Activated CD8-positive, alpha-beta T cell treated with anti-CD3 and anti-CD28 coated beads, Interleukin-2, amount 10 ng/mL, durations not matched to agents 7 days and 5 days (primary cell): ENCODE results near the gene FKBP5. TPM values are rescaled to one million over a fixed set of nuclear protein-coding genes. Genes with fewer than 3 reads are reported as not detected.
A peak's percentile ranks its signal among the peaks of the same experiment; 100 is the strongest.
"Not testable (repeated sequence)": the region's sequence is repeated elsewhere in the genome, so short reads cannot be mapped to it uniquely, and the experiment has no call there.

Source experiments
- ATAC-seq: fragments of 150-1000 bp; cut with Tn5 transposase; one replicate; pipeline ENCODE4 v1.10.0; 2021; ENCODE audit warnings: moderate library complexity
- CTCF ChIA-PET: fragments of 350-600 bp; sonication (Branson Sonifier 250); formaldehyde crosslinking; loops from one replicate; lab custom pipeline; 2021; ENCODE audit warnings: antibody characterized with exemption; lab: Charles Lee
- POLR2A ChIA-PET: fragments of 350-600 bp; sonication (Branson Sonifier 250); formaldehyde crosslinking; loops from one replicate; lab custom pipeline; 2021; ENCODE audit warnings: antibody characterized with exemption; lab: Charles Lee
- DNase-seq: peaks from one replicate; pipeline ENCODE4 v3.0.0-alpha.2; 2020
- H3K27ac Mint-ChIP-seq: one replicate; pipeline ENCODE4 v1.8.0; 2021; ENCODE audit warnings: mild to moderate bottlenecking, mixed read lengths
- H3K27me3 Mint-ChIP-seq: one replicate; pipeline ENCODE4 v1.8.0; 2021; ENCODE audit warnings: low read depth, mixed read lengths
- H3K36me3 Mint-ChIP-seq: one replicate; pipeline ENCODE4 v1.8.0; 2021; ENCODE audit warnings: low read depth, mixed read lengths
- H3K4me1 Mint-ChIP-seq: one replicate; pipeline ENCODE4 v1.8.0; 2021; ENCODE audit warnings: low read depth, mixed read lengths
- H3K4me3 Mint-ChIP-seq: one replicate; pipeline ENCODE4 v1.8.0; 2021; ENCODE audit warnings: mild to moderate bottlenecking, mixed read lengths
- H3K9me3 Mint-ChIP-seq: one replicate; pipeline ENCODE4 v1.8.0; 2022; ENCODE audit warnings: mixed read lengths; ENCODE audit not compliant: insufficient read depth
- total RNA-seq, 2 experiments: library from RNA; stranded (reverse); gene quantifications; one replicate each; pipeline ENCODE4 v1.2.3, GENCODE V29; 2021

The FKBP5 gene
- total RNA-seq, 2 experiments from 2014 or later: 78.7 to 79.5 TPM

- H3K4me3 Mint-ChIP-seq, H3K27ac Mint-ChIP-seq, H3K9me3 Mint-ChIP-seq, POLR2A ChIA-PET, H3K27me3 Mint-ChIP-seq, ATAC-seq, DNase-seq: not testable (repeated sequence)
- Mint-ChIP-seq H3K36me3 (peaks cover 44% of the 10 kb centered on the region), H3K4me1 (peaks cover 70% of the 10 kb centered on the region)
- CTCF ChIA-PET: interaction anchor here (0.9 to 2.3 kb wide), 7 partner anchors 8 to 139 kb away, joined by 3 to 13 read pairs (median 5); no protein-coding TSS in a partner anchor
Measured at GRCh38 chr6:35598621-35599020, 90.1 kb downstream of the FKBP5 start.

- ATAC-seq (no peak), DNase-seq (no peak)
- peak overlapping the region; percentile 22 for H3K27ac Mint-ChIP-seq
- no peaks in the 10 kb centered on the region for H3K27me3 Mint-ChIP-seq
- CTCF ChIA-PET: interaction anchor here (1.0 to 3.6 kb wide), 4 partner anchors 74 to 141 kb away, joined by 3 to 14 read pairs (median 4); no protein-coding TSS in a partner anchor
- H3K4me3 Mint-ChIP-seq: no peak overlapping the region
- POLR2A ChIA-PET: no interaction called here
- H3K9me3 Mint-ChIP-seq: no peaks in the 10 kb centered on the region
- peaks cover 67% of the 10 kb centered on the region for H3K4me1 Mint-ChIP-seq
- H3K36me3 Mint-ChIP-seq: peaks cover 57% of the 10 kb centered on the region
Measured at GRCh38 chr6:35596448-35597442, 92.0 kb downstream of the FKBP5 start.

- Mint-ChIP-seq H3K4me3 (peak overlapping the region; percentile 9), H3K4me1 (peaks cover 63% of the 10 kb centered on the region), H3K9me3 (no peaks in the 10 kb centered on the region), H3K27me3 (no peaks in the 10 kb centered on the region), H3K36me3 (peaks cover 67% of the 10 kb centered on the region), H3K27ac (peak overlapping the region; percentile 74)
- POLR2A ChIA-PET: no interaction called here
- CTCF ChIA-PET: interaction anchor here (0.6 to 3.6 kb wide), 6 partner anchors 11 to 143 kb away, joined by 3 to 14 read pairs (median 4); no protein-coding TSS in a partner anchor
- DNase-seq: no peak
- no peak for ATAC-seq
Measured at GRCh38 chr6:35594503-35595186, 94.1 kb downstream of the FKBP5 start.

GRCh38 chr6:35592178-35592577 lies 96.5 kb downstream of the FKBP5 start:
- CTCF ChIA-PET: interaction anchor here (0.9 to 3.3 kb wide), 10 partner anchors 9 to 148 kb away, joined by 3 to 50 read pairs (median 11); partner anchors contain the start of gene ARMC12
- no peak for DNase-seq
- Mint-ChIP-seq H3K4me1 (peaks cover 55% of the 10 kb centered on the region), H3K36me3 (peaks cover 67% of the 10 kb centered on the region), H3K27me3 (no peaks in the 10 kb centered on the region), H3K27ac (no peak overlapping the region), H3K9me3 (no peaks in the 10 kb centered on the region), H3K4me3 (no peak overlapping the region)
- no peak for ATAC-seq
- POLR2A ChIA-PET: interaction anchor here (2.2 kb wide), 1 partner anchor 10 kb away, joined by 13 read pairs; no protein-coding TSS in a partner anchor

- Mint-ChIP-seq H3K4me1 (peaks cover 46% of the 10 kb centered on the region), H3K27ac (no peak overlapping the region), H3K36me3 (peaks cover 69% of the 10 kb centered on the region), H3K9me3 (no peaks in the 10 kb centered on the region), H3K4me3 (no peak overlapping the region), H3K27me3 (no peaks in the 10 kb centered on the region)
- DNase-seq (no peak), ATAC-seq (no peak)
- ChIA-PET POLR2A (interaction anchor here (1.1 to 2.2 kb wide), 2 partner anchors 11 to 26 kb away, joined by 3 to 13 read pairs; no protein-coding TSS in a partner anchor), CTCF (interaction anchor here (0.8 to 3.3 kb wide), 15 partner anchors 8 to 263 kb away, joined by 3 to 50 read pairs (median 4); partner anchors contain the start of gene ARMC12)
Measured at GRCh38 chr6:35590622-35591066, 98.1 kb downstream of the FKBP5 start.

GRCh38 chr6:35589904-35590303 lies 98.8 kb downstream of the FKBP5 start:
- Mint-ChIP-seq H3K27me3 (no peaks in the 10 kb centered on the region), H3K9me3 (no peaks in the 10 kb centered on the region), H3K4me3 (no peak overlapping the region), H3K27ac (peak overlapping the region; percentile 26), H3K4me1 (peaks cover 39% of the 10 kb centered on the region), H3K36me3 (peaks cover 64% of the 10 kb centered on the region)
- DNase-seq (no peak), ATAC-seq (no peak)
- ChIA-PET CTCF (interaction anchor here (0.8 to 3.3 kb wide), 6 partner anchors 12 to 147 kb away, joined by 3 to 50 read pairs (median 27); partner anchors contain the start of gene ARMC12), POLR2A (no interaction called here)

GRCh38 chr6:35589201-35589739 lies 99.4 kb downstream of the FKBP5 start:
- ChIA-PET CTCF (interaction anchor here (1.6 to 3.3 kb wide), 5 partner anchors 35 to 148 kb away, joined by 3 to 50 read pairs (median 27); partner anchors contain the start of gene ARMC12), POLR2A (no interaction called here)
- Mint-ChIP-seq H3K27me3 (no peaks in the 10 kb centered on the region), H3K27ac (peak overlapping the region; percentile 26), H3K9me3 (no peaks in the 10 kb centered on the region), H3K36me3 (peaks cover 59% of the 10 kb centered on the region), H3K4me1 (peaks cover 33% of the 10 kb centered on the region), H3K4me3 (no peak overlapping the region)
- DNase-seq (no peak), ATAC-seq (no peak)

- ChIA-PET CTCF (interaction anchor here (0.8 to 3.0 kb wide), 7 partner anchors 15 to 149 kb away, joined by 3 to 27 read pairs (median 3); partner anchors contain the start of gene ARMC12), POLR2A (interaction anchor here (0.6 kb wide), 1 partner anchor 859 kb away, joined by 4 read pairs; no protein-coding TSS in a partner anchor)
- no peak for DNase-seq
- Mint-ChIP-seq H3K36me3 (peaks cover 48% of the 10 kb centered on the region), H3K27ac (peak overlapping the region; percentile 41), H3K27me3 (no peaks in the 10 kb centered on the region), H3K4me3 (no peak overlapping the region), H3K4me1 (peaks cover 29% of the 10 kb centered on the region), H3K9me3 (no peaks in the 10 kb centered on the region)
- ATAC-seq: no peak
Measured at GRCh38 chr6:35587167-35587566, 101.5 kb downstream of the FKBP5 start.

GRCh38 chr6:35586542-35586941 lies 102.2 kb downstream of the FKBP5 start:
- H3K27ac Mint-ChIP-seq: peak overlapping the region; percentile 41
- DNase-seq (no peak), ATAC-seq (no peak)
- no peaks in the 10 kb centered on the region for H3K27me3 Mint-ChIP-seq
- no peaks in the 10 kb centered on the region for H3K9me3 Mint-ChIP-seq
- ChIA-PET POLR2A (no interaction called here), CTCF (interaction anchor here (0.8 to 3.0 kb wide), 5 partner anchors 16 to 150 kb away, joined by 3 to 27 read pairs (median 5); partner anchors contain the start of gene ARMC12)
- H3K36me3 Mint-ChIP-seq: peaks cover 47% of the 10 kb centered on the region
- peaks cover 29% of the 10 kb centered on the region for H3K4me1 Mint-ChIP-seq
- no peak overlapping the region for H3K4me3 Mint-ChIP-seq

- H3K36me3 Mint-ChIP-seq: peaks cover 46% of the 10 kb centered on the region
Measured at GRCh38 chr6:35585658-35586057, 103.1 kb downstream of the FKBP5 start.

More at GRCh38 chr6:35585658-35586057, 103.1 kb downstream of the FKBP5 start:
- Mint-ChIP-seq H3K4me1 (peaks cover 22% of the 10 kb centered on the region), H3K27ac (no peak overlapping the region), H3K9me3 (no peaks in the 10 kb centered on the region), H3K4me3 (no peak overlapping the region), H3K27me3 (no peaks in the 10 kb centered on the region)
- POLR2A ChIA-PET: no interaction called here
- DNase-seq (no peak), ATAC-seq (no peak)
- CTCF ChIA-PET: interaction anchor here (0.9 to 12.6 kb wide), 9 partner anchors 11 to 150 kb away, joined by 3 to 259 read pairs (median 8); partner anchors contain the start of gene ARMC12
